GM21723 (cell line): Measurements from ENCODE around the gene NOS3.
"Not testable (repeated sequence)": the region's sequence is repeated elsewhere in the genome, so short reads cannot be mapped to it uniquely, and the experiment has no call there.

ENCODE experiments used
- ATAC-seq: cut with Tn5 transposase; IDR thresholded peaks from one replicate; pipeline ENCODE4 v1.9.1; 2021; ENCODE audit warnings: mild to moderate bottlenecking, moderate library complexity; ENCODE audit not compliant: unreplicated experiment

The NOS3 gene

DNA sequence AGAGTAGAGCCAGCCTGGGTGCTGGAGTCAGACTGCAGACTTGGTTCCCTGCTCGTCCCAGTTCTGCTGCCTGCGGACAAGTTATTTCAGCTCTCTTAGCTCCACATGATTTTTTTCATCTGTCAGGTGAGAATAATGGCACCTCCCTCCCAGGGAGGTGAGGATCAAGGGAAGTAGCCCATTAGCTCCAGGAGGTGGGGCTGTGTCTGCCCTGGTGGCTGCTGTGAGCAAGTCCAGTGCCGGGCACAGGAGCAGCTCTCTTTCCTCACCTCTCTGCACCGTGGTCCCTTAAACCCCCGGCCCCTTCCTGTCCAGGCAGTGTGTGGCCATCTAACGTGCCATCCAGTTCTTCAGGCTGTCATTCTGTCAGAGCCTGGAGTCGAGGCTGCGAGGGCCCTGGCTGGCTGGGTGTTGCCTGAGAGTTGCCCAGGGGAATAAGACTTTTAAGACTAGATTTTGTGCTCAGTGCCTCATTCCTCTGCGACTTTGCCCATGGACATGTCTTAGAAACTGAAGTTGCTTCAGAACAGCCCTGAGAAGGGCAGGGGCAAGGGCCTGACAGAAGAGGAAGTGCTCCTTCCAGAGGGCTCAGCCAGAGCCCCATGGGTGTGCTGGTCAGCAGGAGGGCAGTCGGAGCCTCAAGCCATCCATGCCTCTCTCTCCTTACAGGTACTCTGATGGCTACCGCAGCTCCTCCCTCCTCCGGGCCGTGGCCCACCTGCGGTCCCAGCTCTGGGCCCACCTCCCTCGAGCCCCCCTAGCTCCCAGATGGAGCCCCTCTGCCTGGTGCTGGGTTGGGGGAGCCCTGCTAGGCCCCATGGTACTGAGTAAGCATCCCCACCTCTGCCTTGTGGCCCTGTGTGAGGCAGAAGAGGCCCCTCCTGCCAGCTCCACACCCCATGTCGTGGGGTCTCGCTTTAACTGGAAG lies 42.4 kb downstream of the NOS3 start:
- no peak for ATAC-seq

DNA sequence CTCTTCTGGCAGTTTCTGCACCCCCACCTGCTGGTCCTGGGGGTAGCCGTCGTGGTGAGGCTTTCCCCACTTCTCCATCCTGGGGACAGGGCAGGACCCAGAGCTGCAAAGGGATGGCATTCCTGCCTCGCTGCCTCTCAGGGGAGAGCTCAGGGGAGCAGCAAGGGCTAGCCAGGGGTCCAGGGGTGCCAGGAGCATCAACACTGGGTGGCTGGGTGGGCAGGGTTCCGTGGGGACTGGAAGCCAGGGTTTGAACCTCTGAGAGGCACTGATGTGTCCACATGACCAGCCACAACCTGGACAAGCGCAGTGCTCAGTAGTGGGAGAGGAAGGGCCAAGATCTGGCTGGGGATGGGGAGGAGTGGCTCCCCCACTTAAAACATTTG lies 43.0 kb downstream of the NOS3 start:
- no peak for ATAC-seq

DNA sequence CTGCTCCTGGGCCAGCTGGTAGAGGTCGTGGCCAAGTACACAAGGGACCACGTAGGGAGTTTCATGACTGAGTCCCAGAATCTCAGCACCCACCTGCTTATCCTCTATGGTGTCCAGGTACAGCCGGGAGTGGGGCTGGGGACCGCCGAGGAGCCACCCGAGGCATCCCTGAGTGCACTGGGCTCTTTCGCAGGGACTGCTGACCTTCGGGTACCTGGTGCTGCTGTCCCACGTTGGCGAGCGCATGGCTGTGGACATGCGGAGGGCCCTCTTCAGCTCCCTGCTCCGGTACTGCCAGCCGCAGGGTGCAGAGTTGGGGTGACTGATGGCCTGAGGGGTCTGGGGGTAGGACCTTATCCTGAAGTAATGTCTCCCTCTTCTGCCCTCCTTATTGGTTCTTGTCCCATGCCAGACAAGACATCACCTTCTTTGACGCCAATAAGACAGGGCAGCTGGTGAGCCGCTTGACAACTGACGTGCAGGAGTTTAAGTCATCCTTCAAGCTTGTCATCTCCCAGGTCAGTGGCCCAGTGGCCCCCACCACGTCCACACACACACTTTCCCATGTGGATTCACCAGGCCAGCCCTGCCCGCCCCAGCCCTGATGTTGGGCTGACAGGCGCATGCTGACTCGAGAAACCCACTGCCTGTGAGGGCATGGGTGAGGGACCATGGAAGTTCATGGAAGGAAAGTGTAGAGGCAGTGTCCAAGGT lies 43.7 kb downstream of the NOS3 start:
- no peak for ATAC-seq

DNA sequence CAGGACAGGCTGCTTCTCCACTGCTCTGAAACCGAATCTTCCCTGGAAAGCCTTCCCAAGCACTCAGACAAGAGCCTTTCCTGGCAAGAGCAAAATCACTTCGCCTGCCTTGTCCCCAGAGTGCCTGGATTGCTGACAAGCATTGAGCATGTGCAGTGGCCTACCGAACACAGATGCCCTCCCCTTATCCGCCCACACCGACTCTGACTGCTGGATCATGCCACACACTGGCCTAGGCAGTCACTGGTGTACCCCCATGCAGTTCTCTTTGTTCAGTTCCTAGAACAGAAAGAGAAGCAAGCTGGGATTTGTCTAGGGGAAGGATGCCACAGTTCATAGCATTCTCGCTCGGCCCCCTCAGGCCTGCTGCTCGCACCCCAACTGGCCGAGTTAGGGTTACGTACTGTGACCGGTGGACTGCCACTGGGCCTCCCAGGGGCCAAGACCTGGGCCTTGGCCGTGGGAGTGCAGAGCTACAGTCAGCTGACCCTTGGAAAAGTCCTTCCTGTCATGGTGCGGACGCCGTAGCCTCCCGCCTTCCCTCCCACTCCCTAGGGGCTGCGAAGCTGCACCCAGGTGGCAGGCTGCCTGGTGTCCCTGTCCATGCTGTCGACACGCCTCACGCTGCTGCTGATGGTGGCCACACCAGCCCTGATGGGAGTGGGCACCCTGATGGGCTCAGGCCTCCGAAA lies 44.4 kb downstream of the NOS3 start:
- ATAC-seq, result no peak

DNA sequence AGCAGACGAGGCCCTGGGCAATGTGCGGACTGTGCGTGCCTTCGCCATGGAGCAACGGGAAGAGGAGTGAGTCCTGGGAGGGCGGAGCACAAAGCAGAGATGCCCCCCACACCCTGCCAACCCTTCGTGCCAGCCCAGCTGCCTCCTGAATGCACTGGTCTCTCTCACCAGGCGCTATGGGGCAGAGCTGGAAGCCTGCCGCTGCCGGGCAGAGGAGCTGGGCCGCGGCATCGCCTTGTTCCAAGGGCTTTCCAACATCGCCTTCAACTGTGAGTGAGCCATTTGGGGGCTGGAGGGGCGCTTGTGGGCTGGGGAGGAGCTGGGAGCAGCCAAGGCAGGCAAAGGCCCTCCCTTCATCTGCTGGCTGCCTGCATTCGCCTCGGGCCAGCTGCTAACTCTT lies 45.1 kb downstream of the NOS3 start:
- ATAC-seq, result no peak

DNA sequence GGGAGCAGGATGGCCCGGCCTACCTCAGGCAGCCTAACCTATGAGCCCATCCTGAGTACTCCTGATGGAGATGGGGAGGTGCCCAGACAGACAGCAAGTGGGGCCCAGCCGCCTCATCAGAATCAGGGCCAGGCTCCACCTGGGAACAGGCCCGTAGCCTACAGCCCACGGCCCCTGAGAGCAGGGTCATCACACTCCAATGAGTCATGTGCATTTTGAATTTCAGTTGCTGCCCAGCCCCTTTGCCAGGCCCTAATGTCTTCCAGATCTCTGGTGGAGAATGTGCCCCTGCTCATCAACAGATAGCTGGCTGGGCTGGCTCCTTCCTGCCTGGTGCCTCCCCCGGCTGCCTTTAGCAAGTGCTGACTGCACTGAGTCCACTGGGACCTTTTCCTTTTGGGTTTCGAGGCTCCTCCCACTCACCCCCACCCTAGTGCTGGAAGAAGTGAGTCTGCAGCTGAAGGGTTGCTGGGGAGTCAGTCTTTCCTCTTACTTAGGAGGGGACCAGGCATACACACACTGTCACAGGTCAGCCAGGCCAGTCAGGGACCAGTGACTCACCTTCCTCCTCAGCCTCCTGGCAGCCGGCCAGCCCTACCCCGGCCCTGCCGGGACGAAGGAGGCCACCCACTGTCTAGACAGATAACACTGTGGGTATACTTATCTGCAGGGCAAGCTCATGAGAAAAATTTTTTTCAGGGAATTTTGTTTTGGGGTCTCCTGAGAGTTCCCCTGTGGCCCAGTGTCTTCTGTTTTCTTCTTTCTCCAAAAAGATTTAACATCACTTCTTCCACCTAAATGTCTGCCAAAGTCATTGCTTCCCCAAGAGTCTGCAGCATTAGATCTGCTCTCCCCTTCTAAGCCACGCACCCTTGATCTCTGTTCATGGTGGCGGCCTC lies 48.4 kb downstream of the NOS3 start:
- ATAC-seq, result peak; percentile 43

DNA sequence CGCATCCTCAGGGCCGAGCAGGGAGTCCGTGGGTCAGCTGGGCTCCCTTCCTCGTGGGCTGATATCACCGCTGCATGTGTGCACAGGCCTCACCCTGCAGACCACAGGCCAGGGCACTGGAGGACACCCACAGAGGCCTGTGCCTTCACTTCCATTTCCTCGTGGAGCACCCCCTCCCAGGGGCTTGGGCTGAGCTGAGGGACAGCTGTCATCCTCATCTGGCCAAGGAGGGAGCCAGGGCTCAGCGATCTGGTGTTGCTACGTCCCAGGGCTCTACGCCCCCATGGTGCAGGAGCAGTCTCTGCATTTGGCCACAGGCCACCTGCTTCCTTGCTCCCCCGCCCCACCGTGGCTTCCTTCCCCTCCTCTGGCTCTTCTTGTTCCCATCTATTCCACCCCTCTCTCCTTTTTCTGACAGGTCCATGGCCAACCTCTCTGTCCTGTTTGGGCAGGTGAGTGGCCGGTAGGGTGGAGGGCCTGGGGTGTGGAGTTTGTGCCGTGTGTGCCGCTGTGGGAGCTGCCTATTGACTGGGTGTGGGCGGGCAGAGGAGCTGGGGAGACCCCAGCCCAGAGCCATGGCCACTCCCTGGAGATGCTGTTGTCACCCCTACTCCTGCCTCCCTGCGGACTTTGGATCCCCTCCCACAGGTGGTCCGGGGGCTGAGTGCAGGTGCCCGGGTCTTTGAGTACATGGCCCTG lies 49.2 kb downstream of the NOS3 start:
- ATAC-seq, result no peak

DNA sequence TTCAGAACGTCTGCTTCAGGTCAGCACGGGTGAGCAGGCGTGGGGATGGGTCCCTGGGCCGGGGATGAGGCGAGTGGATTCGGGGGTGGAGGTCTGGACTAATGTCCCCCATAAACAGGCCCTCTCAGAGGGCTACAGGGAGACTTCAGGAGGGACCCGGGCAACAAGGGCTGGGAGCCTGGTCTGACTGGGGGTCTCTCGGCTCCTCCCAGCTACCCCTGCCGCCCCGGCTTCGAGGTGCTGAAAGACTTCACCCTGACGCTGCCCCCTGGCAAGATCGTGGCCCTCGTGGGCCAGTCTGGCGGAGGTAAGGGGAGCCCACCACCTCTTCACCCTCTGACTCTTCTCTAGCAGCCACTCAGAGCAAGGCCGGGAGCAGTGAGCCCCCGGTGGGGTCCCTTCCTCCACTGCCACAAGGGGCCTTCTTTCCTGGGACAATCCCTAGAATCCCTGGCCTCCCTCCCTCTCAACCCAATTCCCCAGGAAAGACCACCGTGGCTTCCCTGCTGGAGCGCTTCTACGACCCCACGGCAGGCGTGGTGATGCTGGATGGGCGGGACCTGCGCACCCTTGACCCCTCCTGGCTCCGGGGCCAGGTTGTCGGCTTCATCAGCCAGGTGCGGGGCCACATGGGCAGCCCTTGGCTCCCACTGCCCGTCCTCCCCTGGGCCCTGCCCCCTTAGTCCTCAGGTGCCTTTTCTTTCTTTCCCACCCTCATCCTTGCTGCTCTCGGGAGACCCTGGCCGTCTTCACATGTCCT lies 50.0 kb downstream of the NOS3 start:
- ATAC-seq, result no peak

DNA sequence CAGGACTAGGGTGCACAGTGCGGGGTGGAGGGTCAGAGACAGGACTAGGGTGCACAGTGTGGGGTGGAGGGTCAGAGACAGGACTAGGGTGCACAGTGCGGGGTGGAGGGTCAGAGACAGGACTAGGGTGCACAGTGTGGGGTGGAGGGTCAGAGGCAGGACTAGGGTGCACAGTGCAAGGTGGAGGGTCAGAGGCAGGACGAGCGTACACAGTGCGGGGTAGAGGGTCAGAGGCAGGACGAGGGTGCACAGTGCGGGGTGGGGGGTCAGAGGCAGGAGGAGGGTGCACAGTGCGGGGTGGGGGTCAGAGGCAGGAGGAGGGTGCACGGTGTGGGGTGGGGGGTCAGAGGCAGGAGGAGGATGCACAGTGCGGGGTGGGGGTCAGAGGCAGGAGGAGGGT lies 52.6 kb downstream of the NOS3 start:
- ATAC-seq, result not testable (repeated sequence)

DNA sequence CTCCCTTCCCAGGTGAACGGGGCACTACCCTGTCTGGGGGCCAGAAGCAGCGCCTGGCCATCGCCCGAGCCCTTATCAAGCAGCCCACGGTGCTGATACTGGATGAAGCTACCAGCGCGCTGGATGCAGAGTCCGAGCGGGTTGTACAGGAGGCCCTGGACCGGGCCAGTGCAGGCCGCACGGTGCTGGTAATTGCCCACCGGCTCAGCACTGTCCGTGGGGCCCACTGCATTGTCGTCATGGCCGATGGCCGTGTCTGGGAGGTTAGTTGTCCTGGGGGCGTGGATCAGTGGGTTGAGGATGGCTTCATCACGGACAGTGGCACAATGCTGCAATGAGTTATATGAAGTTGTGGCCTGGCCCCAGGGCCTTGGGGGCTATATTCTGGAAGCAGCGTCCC lies 53.1 kb downstream of the NOS3 start:
- no peak for ATAC-seq

DNA sequence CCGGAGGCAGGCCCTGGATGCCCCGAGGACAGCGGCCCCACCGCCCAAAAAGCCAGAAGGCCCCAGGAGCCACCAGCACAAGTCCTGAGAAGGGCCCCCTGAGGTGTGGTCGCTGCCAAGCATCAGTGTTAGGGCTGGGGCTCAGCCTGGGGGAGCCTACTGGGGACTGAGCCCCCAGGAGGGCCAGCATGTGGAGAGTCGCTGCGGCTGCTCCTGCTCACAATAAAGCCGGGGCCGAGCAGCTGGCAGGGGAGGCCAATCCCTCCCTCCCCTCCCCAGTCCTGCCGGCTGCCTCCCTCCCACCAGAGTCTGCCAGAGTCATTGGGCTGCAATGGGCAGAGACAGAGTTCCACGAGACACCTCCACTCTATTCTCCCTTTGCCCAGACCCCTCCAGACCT lies 54.4 kb downstream of the NOS3 start:
- no peak for ATAC-seq

DNA sequence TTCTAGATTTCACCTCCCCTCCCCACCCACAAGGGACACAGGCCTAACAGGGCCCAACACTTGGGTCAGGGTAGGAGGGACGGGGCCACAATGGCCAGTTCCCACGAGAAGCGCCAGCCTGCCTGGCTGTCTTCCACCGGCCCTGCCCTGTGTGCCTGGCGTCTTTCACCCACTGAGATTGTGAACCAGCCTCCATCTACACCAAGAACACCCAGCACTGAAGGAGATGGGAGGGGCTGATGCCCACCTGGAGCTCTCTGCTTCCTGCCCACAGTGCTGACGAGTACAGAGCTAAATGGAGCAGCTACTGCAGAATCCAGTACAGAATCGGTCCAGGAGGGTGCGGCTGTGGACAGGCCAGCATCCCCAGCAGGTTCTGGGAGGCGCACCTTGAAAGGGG lies 55.1 kb downstream of the NOS3 start:
- no peak for ATAC-seq

DNA sequence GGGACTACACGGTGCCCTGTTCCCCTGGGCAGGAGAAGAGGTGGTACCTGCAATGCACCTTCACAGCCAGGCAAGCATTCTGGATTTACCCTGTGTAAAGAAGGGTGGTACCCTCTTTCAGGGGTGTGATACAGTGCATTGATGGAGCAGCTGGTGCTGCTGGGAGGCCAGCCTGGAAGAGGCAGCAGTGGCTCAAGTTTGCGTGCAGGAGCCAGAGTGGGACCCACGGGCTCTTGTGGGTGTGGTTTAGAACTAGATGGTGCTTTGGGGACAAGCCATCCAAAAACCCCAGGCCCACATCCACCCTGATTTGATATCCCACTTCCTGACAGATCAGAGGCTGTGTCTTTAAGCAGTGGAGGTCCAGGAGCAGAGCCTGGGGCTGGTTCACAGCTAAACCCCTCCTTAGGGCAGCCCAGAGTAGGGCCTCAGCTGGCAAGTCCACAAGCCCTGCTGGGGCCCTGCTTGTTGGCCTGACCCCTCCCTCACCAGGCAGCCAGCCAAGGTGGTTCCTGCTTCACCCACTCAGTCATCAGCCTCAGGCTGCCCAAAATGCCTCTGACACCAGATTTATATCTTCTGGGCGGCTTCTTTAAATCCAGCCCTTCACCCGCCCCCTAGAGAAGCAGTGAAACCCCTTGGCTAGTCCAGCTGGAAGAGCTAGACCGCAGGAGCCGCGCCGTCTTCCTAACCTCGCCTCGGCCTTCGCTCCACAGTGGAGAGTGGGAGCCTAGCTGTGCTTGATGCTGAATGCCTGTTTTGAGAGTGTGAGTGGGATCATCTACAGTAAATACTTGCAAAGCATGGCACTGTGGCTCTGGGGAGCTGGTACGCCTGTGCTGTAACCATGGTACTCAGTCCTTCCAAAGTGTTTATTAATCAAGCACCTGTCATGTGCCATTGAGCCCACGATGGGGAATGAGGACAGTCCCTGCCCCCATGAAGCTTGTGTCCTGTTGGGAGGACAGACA lies 56.1 kb downstream of the NOS3 start:
- ATAC-seq, result no peak

DNA sequence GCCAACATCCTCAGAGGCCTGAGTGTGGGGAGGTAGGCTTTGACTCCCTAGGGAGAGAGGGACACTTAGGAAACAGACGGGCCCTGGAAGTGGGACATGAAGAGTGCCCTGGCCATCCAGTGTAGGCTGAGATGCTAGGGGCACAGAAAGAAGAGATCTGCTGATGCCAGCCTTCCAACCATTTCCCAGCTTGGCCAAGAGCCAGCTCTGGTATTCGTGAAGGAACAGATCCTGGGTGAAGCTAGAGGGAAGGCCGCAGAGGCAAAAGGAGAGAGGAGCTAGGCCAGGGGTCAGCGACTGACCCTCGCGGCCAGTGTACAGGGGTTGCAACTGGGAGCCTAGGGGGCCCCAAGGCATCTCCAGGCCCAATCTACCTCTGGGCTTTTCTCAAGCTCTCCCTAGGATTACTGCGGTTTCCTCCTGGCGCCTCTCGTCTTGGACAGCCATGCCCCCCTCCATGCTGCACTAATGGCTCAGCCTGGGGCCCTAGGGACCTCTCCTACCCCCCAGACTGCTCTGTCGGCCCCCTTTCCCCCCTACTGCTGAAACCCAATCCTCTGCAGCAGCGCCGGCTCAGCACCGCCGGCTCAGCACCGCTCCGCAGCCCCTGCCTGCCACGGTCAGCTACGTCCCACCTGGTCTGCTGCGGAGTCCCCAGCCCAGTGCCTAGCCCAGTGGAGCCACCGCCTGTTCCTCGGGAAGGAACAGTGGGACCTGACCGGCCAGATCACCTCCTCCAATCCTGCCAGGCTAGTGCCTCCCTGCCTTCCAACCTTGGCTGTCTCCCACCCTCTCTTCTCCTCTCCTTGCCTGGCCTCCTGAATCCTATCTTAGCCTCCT lies 57.4 kb downstream of the NOS3 start, which contains the start of gene ASIC3:
ASIC3 (plus strand) TSS at position 556 of the 840 bp plus-strand sequence. CDS start 355 bp downstream, outside the sequence.
- no peak for ATAC-seq

DNA sequence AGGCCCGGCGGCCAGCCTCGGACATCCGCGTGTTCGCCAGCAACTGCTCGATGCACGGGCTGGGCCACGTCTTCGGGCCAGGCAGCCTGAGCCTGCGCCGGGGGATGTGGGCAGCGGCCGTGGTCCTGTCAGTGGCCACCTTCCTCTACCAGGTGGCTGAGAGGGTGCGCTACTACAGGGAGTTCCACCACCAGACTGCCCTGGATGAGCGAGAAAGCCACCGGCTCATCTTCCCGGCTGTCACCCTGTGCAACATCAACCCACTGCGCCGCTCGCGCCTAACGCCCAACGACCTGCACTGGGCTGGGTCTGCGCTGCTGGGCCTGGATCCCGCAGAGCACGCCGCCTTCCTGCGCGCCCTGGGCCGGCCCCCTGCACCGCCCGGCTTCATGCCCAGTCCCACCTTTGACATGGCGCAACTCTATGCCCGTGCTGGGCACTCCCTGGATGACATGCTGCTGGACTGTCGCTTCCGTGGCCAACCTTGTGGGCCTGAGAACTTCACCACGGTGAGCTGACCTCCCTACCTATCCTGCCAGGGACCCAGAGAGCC lies 58.2 kb downstream of the NOS3 start:
- ATAC-seq, result no peak

DNA sequence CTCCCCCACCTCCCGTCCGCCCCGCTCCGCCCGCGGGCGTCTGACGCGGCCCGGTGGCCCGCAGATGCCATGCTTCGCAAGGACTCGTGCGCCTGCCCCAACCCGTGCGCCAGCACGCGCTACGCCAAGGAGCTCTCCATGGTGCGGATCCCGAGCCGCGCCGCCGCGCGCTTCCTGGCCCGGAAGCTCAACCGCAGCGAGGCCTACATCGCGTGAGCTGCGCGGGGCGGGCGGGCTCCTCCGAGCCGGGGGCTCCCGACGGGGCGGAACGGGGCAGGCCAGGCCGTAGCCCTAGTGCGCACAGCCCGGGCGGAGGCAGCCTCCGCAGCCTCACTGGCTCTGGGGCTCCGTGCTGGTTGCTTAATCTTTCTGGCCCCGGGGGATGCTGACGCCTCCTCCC lies 60.3 kb downstream of the NOS3 start:
- ATAC-seq, result no peak

DNA sequence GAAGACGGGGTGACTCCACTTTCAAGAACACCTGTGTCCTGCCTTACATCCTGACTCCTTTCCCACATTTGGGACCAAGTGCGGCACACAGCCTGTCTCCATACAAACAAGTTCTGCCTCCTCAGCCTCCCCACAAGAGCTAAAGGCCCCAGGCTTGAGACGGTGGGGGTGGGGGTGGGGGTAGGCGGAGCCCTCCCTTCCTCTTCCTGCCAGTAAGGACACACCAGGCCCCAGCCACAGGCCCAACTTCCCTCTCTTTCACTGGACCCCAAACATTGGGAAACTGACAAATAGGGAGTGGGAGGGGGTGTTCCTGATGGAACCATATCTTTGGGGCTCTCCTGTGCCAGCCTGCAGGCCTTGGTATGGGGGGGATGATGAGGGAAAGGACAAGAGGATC lies 62.3 kb downstream of the NOS3 start:
- ATAC-seq, result no peak
